Ascending aorta (tissue), 2 donors: ENCODE measurements around the gene ROCK2. TPM values are rescaled to one million over a fixed set of nuclear protein-coding genes. Genes with fewer than 3 reads are reported as not detected.

Experiments used
- DNase-seq, 2 donors: peaks; one replicate each; pipeline ENCODE4 v3.0.0-alpha.2; 2019; ENCODE audit warnings: low spot score in 2 of 2
- H3K27ac ChIP-seq, 2 donors: fragments of 200-600 bp; sonication (generic); one replicate each; pipeline ENCODE4 v1.5.1; 2016 to 2017; ENCODE audit warnings: mild to moderate bottlenecking in 1 of 2
- H3K27me3 ChIP-seq: fragments of 200-600 bp; sonication (generic); one replicate; pipeline ENCODE4 v1.5.1; 2017
- H3K36me3 ChIP-seq, 2 donors: fragments of 200-600 bp; sonication (generic); one replicate each; pipeline ENCODE4 v1.5.1; 2016
- H3K4me1 ChIP-seq, 2 donors: fragments of 200-600 bp; sonication (generic); one replicate each; pipeline ENCODE4 v1.5.1; 2016 to 2017; ENCODE audit warnings: mild to moderate bottlenecking in 1 of 2
- H3K4me3 ChIP-seq, 2 donors: fragments of 200-600 bp; sonication (generic); one replicate each; pipeline ENCODE4 v1.5.1; 2016 to 2017; ENCODE audit warnings: mild to moderate bottlenecking in 1 of 2
- H3K9me3 ChIP-seq, 2 donors: fragments of 200-600 bp; sonication (generic); one replicate each; pipeline ENCODE4 v1.5.1; 2016
- CTCF ChIP-seq, 3 experiments: fragments of 200-600 bp in 2 of 3; fragments of 450-650 bp in 1 of 3; sonication (generic) in 2 of 3; IDR thresholded peaks; one replicate each; pipeline ENCODE4 v1.5.1; 2016 to 2019; ENCODE audit warnings: antibody characterized with exemption in 3 of 3, mild to moderate bottlenecking in 1 of 3, moderate library complexity in 1 of 3
- intact Hi-C: fragments of 100-400 bp; cut with DNase I; formaldehyde crosslinking; loops from one replicate; pipeline ENCODE4 v1.15.1; 2023
- total RNA-seq: library from RNA; depleted of rRNA; stranded (reverse); fragments of >200 nt; gene quantifications from one replicate; pipeline ENCODE4 v1.1.0, GENCODE V29; 2016

The ROCK2 gene
- total RNA-seq, 1 donor from 2014 or later: 33.0 TPM

- Histone ChIP-seq H3K27me3 (no peaks in the 10 kb centered on the region), H3K27ac (no peak overlapping the region), H3K4me1 (no peaks in the 10 kb centered on the region), H3K9me3 (no peaks in the 10 kb centered on the region), H3K4me3 (no peak overlapping the region), H3K36me3 (peaks cover 54 to 75% of the 10 kb centered on the region in 2 donors)
- DNase-seq: no peak
- no peak for TF ChIP-seq CTCF (IDR thresholded peaks at IDR 0.05)
- intact Hi-C loops: no loop called here
Observed at GRCh38 chr2:11214770-11215169, 129.7 kb downstream of the ROCK2 start.

- DNase-seq: no peak
- Histone ChIP-seq H3K4me1 (no peaks in the 10 kb centered on the region), H3K9me3 (no peaks in the 10 kb centered on the region), H3K36me3 (peaks cover 48 to 75% of the 10 kb centered on the region in 2 donors), H3K4me3 (no peak overlapping the region), H3K27ac (no peak overlapping the region), H3K27me3 (no peaks in the 10 kb centered on the region)
- TF ChIP-seq CTCF (IDR thresholded peaks at IDR 0.05): no peak
- intact Hi-C loops: no loop called here
Observed at GRCh38 chr2:11213975-11214374, 130.5 kb downstream of the ROCK2 start.

- Histone ChIP-seq H3K9me3 (no peaks in the 10 kb centered on the region), H3K4me1 (no peaks in the 10 kb centered on the region), H3K4me3 (no peak overlapping the region), H3K36me3 (peaks cover 52 to 82% of the 10 kb centered on the region in 2 donors), H3K27ac (no peak overlapping the region), H3K27me3 (no peaks in the 10 kb centered on the region)
- intact Hi-C loops: no loop called here
- no peak for TF ChIP-seq CTCF (IDR thresholded peaks at IDR 0.05)
- DNase-seq: no peak
Observed at GRCh38 chr2:11213090-11213638, 131.3 kb downstream of the ROCK2 start.

DNA sequence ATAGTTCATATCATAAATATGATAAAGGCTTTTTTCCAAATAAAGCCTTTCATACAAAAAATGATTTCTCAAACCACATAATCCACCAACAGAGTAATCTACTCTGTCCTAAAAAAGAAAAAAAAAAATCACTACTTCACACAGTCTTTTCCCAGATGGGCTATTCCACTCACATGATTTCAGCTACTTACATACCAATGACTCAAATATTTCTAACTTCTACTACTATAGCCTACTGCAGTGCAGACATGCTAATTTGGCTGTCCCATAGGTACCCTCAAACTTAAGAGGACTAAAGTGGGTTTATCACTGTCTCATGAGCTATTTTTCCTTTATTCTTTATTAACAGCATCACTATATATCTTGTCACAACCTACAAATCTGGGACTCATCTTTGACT is 131.8 kb downstream of the ROCK2 start:
- Histone ChIP-seq H3K27ac (no peak overlapping the region), H3K4me3 (no peak overlapping the region), H3K27me3 (no peaks in the 10 kb centered on the region), H3K4me1 (no peaks in the 10 kb centered on the region), H3K36me3 (peaks cover 53 to 78% of the 10 kb centered on the region in 2 donors), H3K9me3 (no peaks in the 10 kb centered on the region)
- intact Hi-C loops: no loop called here
- DNase-seq: no peak
- TF ChIP-seq CTCF (IDR thresholded peaks at IDR 0.05): no peak

DNA sequence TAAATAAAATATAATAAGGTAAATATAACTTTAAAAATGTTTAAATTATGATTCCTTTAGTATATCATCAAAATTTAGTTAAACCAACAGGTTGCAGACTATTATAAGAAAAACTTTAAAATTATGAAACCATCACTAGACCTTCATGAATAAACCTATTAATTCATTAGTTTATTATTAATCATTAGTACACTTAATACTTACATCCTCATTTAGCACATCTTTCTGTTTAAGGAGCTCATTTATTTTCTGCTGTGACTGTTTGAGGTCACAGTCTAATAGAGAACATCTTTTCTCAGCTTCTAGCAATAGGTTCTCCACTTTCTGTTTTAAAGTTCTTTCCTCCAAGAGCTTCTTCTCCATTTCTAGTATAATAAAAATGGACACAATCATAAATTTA is 136.4 kb downstream of the ROCK2 start:
- intact Hi-C loops: loop anchor here (5.0 kb wide), 1 partner anchor 76 kb away; a partner anchor contains a TSS
- Histone ChIP-seq H3K4me3 (no peak overlapping the region), H3K9me3 (no peaks in the 10 kb centered on the region), H3K27ac (no peak overlapping the region), H3K4me1 (no peaks in the 10 kb centered on the region), H3K36me3 (peaks cover 25 to 53% of the 10 kb centered on the region in 2 donors), H3K27me3 (no peaks in the 10 kb centered on the region)
- DNase-seq: no peak
- TF ChIP-seq CTCF (IDR thresholded peaks at IDR 0.05): no peak

DNA sequence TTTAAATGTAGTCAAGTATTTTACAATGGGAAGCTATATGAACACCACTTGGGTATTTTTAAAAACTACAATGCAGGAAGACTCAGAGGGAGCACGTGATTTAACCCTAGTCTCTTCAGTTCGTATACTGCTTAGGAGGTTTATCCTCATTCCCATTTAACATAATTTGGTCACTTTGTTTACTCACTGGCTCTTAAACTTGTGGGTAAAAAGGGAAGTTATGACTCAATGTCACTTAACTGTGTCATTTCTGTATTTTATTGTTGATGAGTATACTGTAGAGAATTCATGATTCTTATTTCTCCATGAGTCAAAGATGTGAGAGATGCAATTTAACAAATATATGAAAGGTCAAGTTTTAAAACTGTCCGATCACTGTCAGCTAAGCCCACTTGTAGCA is 141.0 kb downstream of the ROCK2 start:
- Histone ChIP-seq H3K27ac (peak overlapping the region in 1 of 2 donors; percentile 14), H3K9me3 (no peaks in the 10 kb centered on the region), H3K27me3 (no peaks in the 10 kb centered on the region), H3K36me3 (peaks cover 34 to 54% of the 10 kb centered on the region in 2 donors), H3K4me3 (no peak overlapping the region), H3K4me1 (no peaks in the 10 kb centered on the region)
- no peak for DNase-seq
- intact Hi-C loops: no loop called here
- TF ChIP-seq CTCF (IDR thresholded peaks at IDR 0.05): no peak
